ENCODE results near the gene ADNP.

The ADNP gene

DNA sequence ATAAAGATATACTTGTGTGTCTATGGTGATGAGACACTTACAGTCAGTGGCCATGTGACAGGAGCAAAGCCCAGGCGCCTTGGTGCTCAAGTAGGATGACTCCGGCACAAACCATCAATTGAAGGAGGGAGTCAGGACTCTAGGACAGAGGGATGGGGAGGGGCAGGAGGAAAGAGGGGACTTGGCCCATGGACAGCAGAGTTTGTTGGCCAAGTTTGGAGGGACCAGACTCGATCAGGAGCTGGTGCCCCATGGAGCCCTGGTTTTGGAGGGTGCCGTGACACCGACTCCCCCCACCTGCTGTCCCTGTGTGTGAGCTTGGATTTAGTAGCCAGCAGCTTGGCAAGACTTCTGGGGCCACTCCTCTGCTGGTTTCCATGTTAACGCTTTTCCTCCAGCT lies 66.1 kb downstream of the ADNP start:
- TF ChIP-seq EGR1 (IDR thresholded peaks at IDR 0.05) (no peak), RAD21 (IDR thresholded peaks at IDR 0.05; ENCODE audit: low read depth) (no peak), CEBPB (IDR thresholded peaks at IDR 0.05) (no peak), REST (IDR thresholded peaks at IDR 0.05; ENCODE audit: low read depth) (no peak), CREB1 (IDR thresholded peaks at IDR 0.05; ENCODE audit: low read depth) (no peak), USF1 (IDR thresholded peaks at IDR 0.05) (no peak), NFIC (IDR thresholded peaks at IDR 0.05) (no peak), YY1 (IDR thresholded peaks at IDR 0.05; ENCODE audit: low read depth) (no peak), TEAD4 (IDR thresholded peaks at IDR 0.05) (no peak), FOXM1 (IDR thresholded peaks at IDR 0.05; ENCODE audit: borderline replicate concordance, low read depth) (no peak), EP300 (IDR thresholded peaks at IDR 0.05; ENCODE audit: borderline replicate concordance) (no peak)
- TF ChIP-seq, protein P1, sequence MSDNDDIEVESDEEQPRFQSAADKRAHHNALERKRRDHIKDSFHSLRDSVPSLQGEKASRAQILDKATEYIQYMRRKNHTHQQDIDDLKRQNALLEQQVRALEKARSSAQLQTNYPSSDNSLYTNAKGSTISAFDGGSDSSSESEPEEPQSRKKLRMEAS (IDR thresholded peaks at IDR 0.05): no peak

GRCh38 chr20:50862546-50862945 lies 68.7 kb downstream of the ADNP start:
- TF ChIP-seq TAF1 (IDR thresholded peaks at IDR 0.05; ENCODE audit: low read depth) (no peak), NFIC (IDR thresholded peaks at IDR 0.05) (no peak), TCF12 (IDR thresholded peaks at IDR 0.05; ENCODE audit: low read depth) (no peak), EP300 (IDR thresholded peaks at IDR 0.05; ENCODE audit: borderline replicate concordance) (no peak), ZBTB7A (IDR thresholded peaks at IDR 0.05; ENCODE audit: low read depth) (no peak), RAD21 (IDR thresholded peaks at IDR 0.05; ENCODE audit: low read depth) (no peak), YY1 (IDR thresholded peaks at IDR 0.05; ENCODE audit: low read depth) (no peak), EGR1 (IDR thresholded peaks at IDR 0.05) (no peak)
- TF ChIP-seq, protein P1 (IDR thresholded peaks at IDR 0.05): no peak

DNA sequence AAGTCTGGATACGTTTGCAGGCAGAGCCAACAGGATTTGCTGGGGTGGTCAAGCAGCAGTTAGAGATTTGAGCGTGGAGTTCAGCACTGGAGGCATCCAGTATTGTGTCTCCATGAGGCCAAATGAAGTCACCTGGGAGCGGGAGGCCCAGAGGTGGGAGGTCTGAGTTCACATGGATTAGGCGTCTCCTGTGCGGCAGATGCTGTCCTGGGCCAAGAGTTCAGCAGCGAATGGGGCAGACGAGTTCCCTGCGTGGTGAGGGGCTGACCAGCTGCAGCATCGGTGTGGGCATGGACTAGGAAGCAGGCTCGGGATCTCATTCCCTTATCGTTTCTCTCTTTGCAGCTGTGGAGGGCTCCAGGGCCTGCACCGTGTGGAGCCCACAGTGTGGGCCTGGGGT lies 70.2 kb downstream of the ADNP start:
- TF ChIP-seq TAF1 (IDR thresholded peaks at IDR 0.05; ENCODE audit: low read depth): no peak
- no peak for TF ChIP-seq TEAD4 (IDR thresholded peaks at IDR 0.05)
- TF ChIP-seq ZBTB7A (IDR thresholded peaks at IDR 0.05; ENCODE audit: low read depth): no peak
- no peak for TF ChIP-seq CREB1 (IDR thresholded peaks at IDR 0.05; ENCODE audit: low read depth)
- TF ChIP-seq YY1 (IDR thresholded peaks at IDR 0.05; ENCODE audit: low read depth): no peak
- TF ChIP-seq RAD21 (IDR thresholded peaks at IDR 0.05; ENCODE audit: low read depth): no peak
- TF ChIP-seq USF1 (IDR thresholded peaks at IDR 0.05): no peak
- TF ChIP-seq FOXM1 (IDR thresholded peaks at IDR 0.05; ENCODE audit: borderline replicate concordance, low read depth): no peak
- no peak for TF ChIP-seq REST (IDR thresholded peaks at IDR 0.05; ENCODE audit: low read depth)
- TF ChIP-seq EGR1 (IDR thresholded peaks at IDR 0.05): no peak
- no peak for TF ChIP-seq CEBPB (IDR thresholded peaks at IDR 0.05)
- TF ChIP-seq, protein P1 (IDR thresholded peaks at IDR 0.05): no peak

DNA sequence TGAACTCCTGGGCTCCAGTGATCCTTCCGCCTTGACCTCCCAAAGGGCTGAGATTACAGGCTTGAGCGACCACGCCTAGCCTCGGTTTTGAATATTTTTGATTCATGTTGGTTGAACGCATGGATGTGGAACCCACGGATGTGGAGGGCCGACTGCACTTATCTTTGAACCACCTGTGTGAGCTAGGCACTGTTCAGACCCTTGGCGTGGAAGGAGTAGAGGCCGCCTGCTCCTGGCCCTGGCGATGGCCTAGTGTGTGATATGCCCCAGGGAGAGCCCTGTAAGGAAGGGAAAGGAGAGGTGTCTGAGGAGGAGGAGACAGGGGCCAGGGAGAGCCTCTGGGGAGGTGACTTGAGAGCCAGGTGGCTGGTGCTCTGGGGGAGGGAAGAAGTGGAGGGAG lies 72.1 kb downstream of the ADNP start:
- TF ChIP-seq ZBTB7A (IDR thresholded peaks at IDR 0.05; ENCODE audit: low read depth) (no peak), FOXM1 (IDR thresholded peaks at IDR 0.05; ENCODE audit: borderline replicate concordance, low read depth) (no peak), NFIC (IDR thresholded peaks at IDR 0.05) (no peak), RAD21 (IDR thresholded peaks at IDR 0.05; ENCODE audit: low read depth) (no peak), TEAD4 (IDR thresholded peaks at IDR 0.05) (no peak), YY1 (IDR thresholded peaks at IDR 0.05; ENCODE audit: low read depth) (no peak), CEBPB (IDR thresholded peaks at IDR 0.05) (no peak), CREB1 (IDR thresholded peaks at IDR 0.05; ENCODE audit: low read depth) (no peak), USF1 (IDR thresholded peaks at IDR 0.05) (no peak), EP300 (IDR thresholded peaks at IDR 0.05; ENCODE audit: borderline replicate concordance) (no peak), TAF1 (IDR thresholded peaks at IDR 0.05; ENCODE audit: low read depth) (no peak), REST (IDR thresholded peaks at IDR 0.05; ENCODE audit: low read depth) (no peak), TCF12 (IDR thresholded peaks at IDR 0.05; ENCODE audit: low read depth) (no peak), EGR1 (IDR thresholded peaks at IDR 0.05) (no peak)
- TF ChIP-seq, protein P1 (IDR thresholded peaks at IDR 0.05): no peak

Measured in Ishikawa (cell line).